Endothelial cell of umbilical vein (primary cell): ENCODE measurements around the gene CFAP46.

Experiments
- CTCF ChIP-seq, 2 donors: IDR thresholded peaks; 1 replicate in 1 of 2; 2 replicates in 1 of 2; pipeline ENCODE4 v1.5.1; 2011; ENCODE audit warnings: low read length in 2 of 2, mild to moderate bottlenecking in 2 of 2, moderate library complexity in 2 of 2, control low read depth in 1 of 2, inconsistent platforms in 1 of 2, low read depth in 1 of 2; ENCODE audit not compliant: insufficient read depth in 1 of 2; ENCODE audit errors: extremely low read depth in 1 of 2
- EZH2 ChIP-seq: IDR thresholded peaks from 2 replicates; pipeline ENCODE4 v1.6.1; 2012; ENCODE audit warnings: borderline replicate concordance, low read depth, mild to moderate bottlenecking, moderate library complexity, low read length, inconsistent platforms; ENCODE audit not compliant: severe bottlenecking
- JUN ChIP-seq: IDR thresholded peaks from 2 replicates; pipeline ENCODE4 v1.6.1; 2011; ENCODE audit warnings: borderline replicate concordance, low read depth; ENCODE audit not compliant: insufficient read length, insufficient read depth
- MAX ChIP-seq: IDR thresholded peaks from 2 replicates; pipeline ENCODE4 v1.6.1; 2011; ENCODE audit not compliant: insufficient read depth, insufficient read length
- MYC ChIP-seq: IDR thresholded peaks from one replicate; pipeline ENCODE4 v1.6.1; 2011; ENCODE audit warnings: mild to moderate bottlenecking, low read depth, low read length
- POLR2A ChIP-seq: IDR thresholded peaks from 2 replicates; pipeline ENCODE4 v1.6.1; 2012; ENCODE audit warnings: low read depth, mild to moderate bottlenecking, control low read depth, low read length
- POLR2AphosphoS5 ChIP-seq: IDR thresholded peaks from 2 replicates; pipeline ENCODE4 v1.6.1; 2012; ENCODE audit warnings: low read depth, mild to moderate bottlenecking, control low read depth, low read length, moderate library complexity; ENCODE audit not compliant: insufficient read depth

GRCh38 chr10:132809232-132810140 lies 132.9 kb downstream of the CFAP46 start:
- TF ChIP-seq CTCF (IDR thresholded peaks at IDR 0.05; ENCODE audit: extremely low read depth in 1 of 2, insufficient read depth in 1 of 2, low read depth in 1 of 2, low read length in 2 of 2), result no peak
- TF ChIP-seq EZH2, result no peak
- no peak for TF ChIP-seq POLR2A
- no peak for TF ChIP-seq POLR2AphosphoS5
- no peak for TF ChIP-seq JUN
- no peak for TF ChIP-seq MAX
- TF ChIP-seq MYC, result no peak
